GM18517 (cell line): ENCODE results near the gene FNIP2.
"Not testable (repeated sequence)": the region's sequence is repeated elsewhere in the genome, so short reads cannot be mapped to it uniquely, and the experiment has no call there.

Experiments used
- ATAC-seq: cut with Tn5 transposase; IDR thresholded peaks from one replicate; pipeline ENCODE4 v1.9.1; 2021; ENCODE audit warnings: mild to moderate bottlenecking, moderate library complexity; ENCODE audit not compliant: unreplicated experiment

Gene FNIP2

GRCh38 chr4:158903079-158903456 is 134.2 kb downstream of the FNIP2 start:
- no peak for ATAC-seq

- no peak for ATAC-seq
Observed at GRCh38 chr4:158903472-158904043, 134.7 kb downstream of the FNIP2 start.

GRCh38 chr4:158904815-158905214 is 136.0 kb downstream of the FNIP2 start:
- no peak for ATAC-seq

- peak; percentile 82 for ATAC-seq
Observed at GRCh38 chr4:158906073-158906472, 137.2 kb downstream of the FNIP2 start.

GRCh38 chr4:158912390-158912789 is 143.6 kb downstream of the FNIP2 start:
- ATAC-seq, result no peak

GRCh38 chr4:158912806-158913205 is 144.0 kb downstream of the FNIP2 start:
- ATAC-seq, result no peak

- no peak for ATAC-seq
Observed at GRCh38 chr4:158913766-158914165, 144.9 kb downstream of the FNIP2 start.

GRCh38 chr4:158914218-158914617 is 145.4 kb downstream of the FNIP2 start:
- ATAC-seq, result no peak

- no peak for ATAC-seq
Observed at GRCh38 chr4:158915683-158916241, 146.9 kb downstream of the FNIP2 start.

- not testable (repeated sequence) for ATAC-seq
Observed at GRCh38 chr4:158920452-158920996, 151.7 kb downstream of the FNIP2 start.

GRCh38 chr4:158927774-158928173 is 158.9 kb downstream of the FNIP2 start:
- not testable (repeated sequence) for ATAC-seq

- ATAC-seq, result no peak
Observed at GRCh38 chr4:158929939-158930638, 161.3 kb downstream of the FNIP2 start.

GRCh38 chr4:158930639-158930972 is 161.8 kb downstream of the FNIP2 start:
- ATAC-seq, result no peak

- no peak for ATAC-seq
Observed at GRCh38 chr4:158933236-158933635, 164.4 kb downstream of the FNIP2 start.

GRCh38 chr4:158934996-158935669 is 166.3 kb downstream of the FNIP2 start:
- no peak for ATAC-seq

GRCh38 chr4:158936238-158936637 is 167.4 kb downstream of the FNIP2 start:
- no peak for ATAC-seq

- ATAC-seq, result no peak
Observed at GRCh38 chr4:158938220-158939044, 169.6 kb downstream of the FNIP2 start.

GRCh38 chr4:158940271-158940670 is 171.4 kb downstream of the FNIP2 start:
- no peak for ATAC-seq

- ATAC-seq, result no peak
Observed at GRCh38 chr4:158941321-158941720, 172.5 kb downstream of the FNIP2 start.

- no peak for ATAC-seq
Observed at GRCh38 chr4:158941895-158942294, 173.1 kb downstream of the FNIP2 start.
